Measurements from ENCODE around the gene ALPI. TPM values are rescaled to one million over a fixed set of nuclear protein-coding genes. Genes with fewer than 3 reads are reported as not detected.

ALPI gene
- total and polyA plus RNA-seq, 10 donors: not detected

DNA sequence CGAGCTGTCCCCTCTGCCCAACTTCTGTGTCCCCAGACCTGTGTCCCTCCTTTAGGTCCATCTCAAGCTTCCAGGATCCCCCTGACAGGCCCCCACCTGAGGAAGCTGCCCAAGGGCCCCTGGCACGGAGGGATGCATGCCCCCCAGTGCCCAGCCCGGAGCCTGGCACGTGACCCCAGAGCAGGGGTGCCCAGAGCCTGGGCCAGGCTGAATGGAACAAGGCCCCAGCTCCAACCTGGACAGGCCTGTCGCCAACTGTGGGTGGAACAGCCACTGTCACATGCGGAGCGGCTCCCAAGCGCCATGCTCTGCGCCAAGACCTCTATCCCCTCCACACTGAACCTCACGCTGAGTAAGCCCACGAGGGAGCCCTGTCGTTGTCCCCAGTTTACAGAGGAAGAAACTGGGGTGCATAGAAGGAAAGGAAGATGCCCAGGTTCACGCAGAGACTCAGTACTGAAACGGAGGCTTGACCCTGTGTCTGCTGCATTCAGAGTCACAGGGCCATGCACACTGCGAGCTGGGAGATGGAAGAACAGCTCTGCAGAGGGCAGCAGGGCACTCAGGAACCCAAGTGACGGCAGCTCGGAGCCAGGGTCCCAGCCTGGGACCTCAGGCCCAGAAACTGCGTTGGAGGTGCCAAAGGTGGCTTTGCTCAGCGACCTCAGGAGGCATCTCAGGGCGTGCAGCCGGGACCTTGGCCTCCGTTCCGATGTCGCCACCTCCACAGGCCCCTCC, 37.2 kb downstream of the ALPI start:
- intact Hi-C loops (cut with DNase I; ENCODE audit: low total_unique reads): no loop called here
- no peak overlapping the region for H3K27ac ChIP-seq
- WGBS, 5 donors: 77 to 94% (median 86%) methylated on average over 24 of the region's 24 CpGs
- H3K36me3 ChIP-seq: no peaks in the 10 kb centered on the region
- peaks cover 0 to 2% (median under 1%) of the 10 kb centered on the region in 6 donors for H3K4me1 ChIP-seq
- TF ChIP-seq POLR2AphosphoS5 (IDR thresholded peaks at IDR 0.05): no peak
- no peak for TF ChIP-seq POLR2A (IDR thresholded peaks at IDR 0.05)
- TF ChIP-seq, protein P1, sequence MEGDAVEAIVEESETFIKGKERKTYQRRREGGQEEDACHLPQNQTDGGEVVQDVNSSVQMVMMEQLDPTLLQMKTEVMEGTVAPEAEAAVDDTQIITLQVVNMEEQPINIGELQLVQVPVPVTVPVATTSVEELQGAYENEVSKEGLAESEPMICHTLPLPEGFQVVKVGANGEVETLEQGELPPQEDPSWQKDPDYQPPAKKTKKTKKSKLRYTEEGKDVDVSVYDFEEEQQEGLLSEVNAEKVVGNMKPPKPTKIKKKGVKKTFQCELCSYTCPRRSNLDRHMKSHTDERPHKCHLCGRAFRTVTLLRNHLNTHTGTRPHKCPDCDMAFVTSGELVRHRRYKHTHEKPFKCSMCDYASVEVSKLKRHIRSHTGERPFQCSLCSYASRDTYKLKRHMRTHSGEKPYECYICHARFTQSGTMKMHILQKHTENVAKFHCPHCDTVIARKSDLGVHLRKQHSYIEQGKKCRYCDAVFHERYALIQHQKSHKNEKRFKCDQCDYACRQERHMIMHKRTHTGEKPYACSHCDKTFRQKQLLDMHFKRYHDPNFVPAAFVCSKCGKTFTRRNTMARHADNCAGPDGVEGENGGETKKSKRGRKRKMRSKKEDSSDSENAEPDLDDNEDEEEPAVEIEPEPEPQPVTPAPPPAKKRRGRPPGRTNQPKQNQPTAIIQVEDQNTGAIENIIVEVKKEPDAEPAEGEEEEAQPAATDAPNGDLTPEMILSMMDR (IDR thresholded peaks at IDR 0.05 in 8 of 11, conservative IDR thresholded peaks at IDR 0.05 in 3 of 11): no peak
- peaks cover 0 to 48% (median 11%) of the 10 kb centered on the region in 7 donors for H3K27me3 ChIP-seq (replicated peaks in 1 of 7)
- no peaks in the 10 kb centered on the region for H3K9me3 ChIP-seq
- H3K4me3 ChIP-seq: no peak overlapping the region
- DNase-seq: peak; percentile 60

DNA sequence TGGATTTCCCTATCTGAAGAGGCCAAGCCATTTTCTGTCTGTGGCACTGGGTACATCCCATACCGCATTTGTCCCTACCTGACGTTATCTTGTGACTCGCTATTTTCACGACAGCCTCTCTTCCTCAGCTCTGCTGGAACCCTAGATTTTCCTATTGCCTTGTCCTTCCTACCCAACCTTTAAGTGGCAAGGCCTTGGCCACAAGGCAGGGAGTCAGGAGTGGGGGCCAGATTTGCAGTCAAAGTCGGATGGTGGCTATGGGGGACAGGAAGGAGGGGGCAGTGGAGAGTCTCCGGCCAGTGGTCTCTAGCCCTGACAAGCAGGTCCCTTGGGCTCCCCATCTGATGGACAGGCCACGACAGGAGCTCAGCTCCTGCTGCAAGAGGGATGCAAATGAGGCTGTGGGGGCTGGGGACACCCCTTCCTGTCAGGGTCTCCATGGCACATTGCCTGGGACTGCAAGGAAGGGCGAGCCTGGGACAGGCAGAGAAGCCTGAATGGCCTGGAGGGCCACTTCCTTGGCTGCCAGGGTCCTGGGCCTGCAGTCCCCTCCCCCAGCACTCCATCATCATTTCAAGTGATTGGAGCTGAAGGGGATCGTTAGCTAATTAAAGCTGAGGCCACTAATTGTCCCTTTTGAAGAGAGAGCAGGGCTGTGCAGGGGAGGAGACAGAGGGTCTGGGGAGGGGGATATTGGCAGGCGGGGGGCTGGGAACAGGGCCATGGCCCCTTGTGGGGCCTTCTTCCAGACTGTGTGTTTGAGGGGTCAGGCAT, 37.9 kb downstream of the ALPI start:
- WGBS, 5 donors: 60 to 87% (median 74%) methylated on average over 10 of the region's 10 CpGs
- Histone ChIP-seq H3K9me3 (no peaks in the 10 kb centered on the region), H3K27ac (no peak overlapping the region), H3K36me3 (no peaks in the 10 kb centered on the region), H3K4me1 (no peaks in the 10 kb centered on the region), H3K4me3 (no peak overlapping the region), H3K27me3 (replicated peaks in 1 of 7) (peaks cover 0 to 41% (median 4%) of the 10 kb centered on the region in 7 donors)
- intact Hi-C loops (cut with DNase I; ENCODE audit: low total_unique reads): no loop called here
- TF ChIP-seq POLR2A (IDR thresholded peaks at IDR 0.05) (no peak), POLR2AphosphoS5 (IDR thresholded peaks at IDR 0.05) (no peak)
- TF ChIP-seq, protein P1 (IDR thresholded peaks at IDR 0.05 in 8 of 11, conservative IDR thresholded peaks at IDR 0.05 in 3 of 11): no peak
- peak; percentile 49 for DNase-seq

DNA sequence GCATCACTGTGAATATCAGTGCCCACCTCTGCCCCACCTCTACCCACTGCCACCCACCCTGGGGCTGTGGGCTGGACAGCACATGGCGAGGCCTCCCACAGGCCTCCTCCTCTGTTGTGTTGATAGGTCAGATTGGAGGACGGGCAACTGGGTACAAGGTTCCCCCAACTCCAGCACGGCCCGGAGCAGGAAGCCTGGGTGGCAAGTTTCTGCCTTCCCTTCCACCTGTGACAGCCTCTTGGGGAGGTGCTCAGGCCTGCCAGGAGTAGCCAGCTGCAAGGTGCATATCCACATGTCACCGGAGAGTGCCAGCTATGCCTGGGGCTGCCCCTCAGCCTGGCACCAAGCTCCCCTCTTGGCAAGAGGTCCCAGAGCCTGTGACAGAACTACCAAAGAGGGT, 38.6 kb downstream of the ALPI start:
- intact Hi-C loops (cut with DNase I; ENCODE audit: low total_unique reads): no loop called here
- no peaks in the 10 kb centered on the region for H3K36me3 ChIP-seq
- no peak overlapping the region for H3K4me3 ChIP-seq
- peaks cover 0 to 41% (median 0%) of the 10 kb centered on the region in 7 donors for H3K27me3 ChIP-seq (replicated peaks in 1 of 7)
- TF ChIP-seq, protein P1 (IDR thresholded peaks at IDR 0.05 in 8 of 11, conservative IDR thresholded peaks at IDR 0.05 in 3 of 11): no peak
- TF ChIP-seq POLR2AphosphoS5 (IDR thresholded peaks at IDR 0.05): no peak
- no peak for TF ChIP-seq POLR2A (IDR thresholded peaks at IDR 0.05)
- H3K27ac ChIP-seq: no peak overlapping the region
- H3K9me3 ChIP-seq: no peaks in the 10 kb centered on the region
- H3K4me1 ChIP-seq: no peaks in the 10 kb centered on the region
- DNase-seq: no peak
- WGBS, 5 donors: 79 to 97% (median 88%) methylated on average over 5 of the region's 5 CpGs

DNA sequence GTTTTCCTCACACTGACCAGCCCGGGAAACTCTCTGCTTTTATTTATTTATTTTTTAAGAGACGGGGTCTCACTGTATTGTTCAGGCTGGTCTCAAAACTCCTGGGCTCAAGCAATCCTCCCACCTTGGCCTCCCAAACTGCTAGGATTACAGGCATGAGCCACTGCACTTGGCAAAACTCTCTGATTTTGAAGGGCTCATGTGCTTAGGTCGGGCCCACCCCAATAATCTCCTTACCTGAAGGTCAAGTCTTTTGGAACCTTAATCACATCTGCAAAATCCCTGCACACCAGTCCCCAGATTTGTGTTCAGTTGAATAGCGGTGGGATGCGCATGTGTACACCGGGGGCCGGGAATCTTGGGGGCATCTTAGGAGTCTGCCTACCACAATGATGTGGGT, 39.3 kb downstream of the ALPI start:
- intact Hi-C loops (cut with DNase I; ENCODE audit: low total_unique reads): no loop called here
- H3K36me3 ChIP-seq: no peaks in the 10 kb centered on the region
- no peak overlapping the region for H3K27ac ChIP-seq
- peaks cover 0 to 41% (median 0%) of the 10 kb centered on the region in 7 donors for H3K27me3 ChIP-seq (replicated peaks in 1 of 7)
- H3K4me1 ChIP-seq: no peaks in the 10 kb centered on the region
- no peak overlapping the region for H3K4me3 ChIP-seq
- H3K9me3 ChIP-seq: no peaks in the 10 kb centered on the region
- TF ChIP-seq, protein P1 (IDR thresholded peaks at IDR 0.05 in 8 of 11, conservative IDR thresholded peaks at IDR 0.05 in 3 of 11): no peak
- TF ChIP-seq POLR2A (IDR thresholded peaks at IDR 0.05) (no peak), POLR2AphosphoS5 (IDR thresholded peaks at IDR 0.05) (no peak)
- WGBS, 5 donors: 83 to 94% (median 89%) methylated on average over 7 of the region's 7 CpGs
- DNase-seq: no peak
